Heart left ventricle (tissue), 16 donors: ENCODE data around the gene CILP2. TPM values are rescaled to one million over a fixed set of nuclear protein-coding genes. Genes with fewer than 3 reads are reported as not detected.

ENCODE experiments used
- ATAC-seq, 4 donors: fragments of 200-7000 bp; cut with Tn5 transposase; one replicate each; pipeline ENCODE4 v1.9.1; 2020 to 2022; ENCODE audit warnings: moderate library complexity in 4 of 4, mild to moderate bottlenecking in 3 of 4, moderate number of reproducible peaks in 1 of 4
- DNase-seq, 5 donors: peaks; one replicate each; pipeline ENCODE4 v3.0.0-alpha.2; 2020
- H3K27ac ChIP-seq, 12 donors: fragments of 200-600 bp; sonication (generic) in 4 of 12; one replicate each; pipeline versions ENCODE4 v1.5.0 to v1.8.0; 2016 to 2022; ENCODE audit warnings: mild to moderate bottlenecking in 2 of 12
- H3K27me3 ChIP-seq, 9 donors: fragments of 200-600 bp; sonication (generic) in 2 of 9; one replicate each; pipeline versions ENCODE4 v1.5.1 to v1.8.0; 2016 to 2022; ENCODE audit warnings: mild to moderate bottlenecking in 3 of 9
- H3K36me3 ChIP-seq, 9 donors: fragments of 200-600 bp; sonication (generic) in 2 of 9; one replicate each; pipeline versions ENCODE4 v1.5.0 to v1.8.0; 2018 to 2022; ENCODE audit warnings: mild to moderate bottlenecking in 2 of 9
- H3K4me1 ChIP-seq, 12 donors: fragments of 200-600 bp; sonication (generic) in 4 of 12; one replicate each; pipeline versions ENCODE4 v1.5.0 to v1.8.0; 2016 to 2022; ENCODE audit warnings: mild to moderate bottlenecking in 3 of 12
- H3K4me3 ChIP-seq, 12 donors: fragments of 200-600 bp; sonication (generic) in 4 of 12; one replicate each; pipeline versions ENCODE4 v1.5.0 to v1.8.0; 2017 to 2022; ENCODE audit warnings: mild to moderate bottlenecking in 9 of 12, moderate library complexity in 4 of 12
- H3K9me3 ChIP-seq, 12 donors: fragments of 200-600 bp; sonication (generic) in 4 of 12; one replicate each; pipeline versions ENCODE4 v1.5.0 to v1.8.0; 2016 to 2022; ENCODE audit warnings: mild to moderate bottlenecking in 1 of 12
- CTCF ChIP-seq, 12 donors: fragments of 200-600 bp; sonication (generic) in 4 of 12; IDR thresholded peaks; one replicate each; pipeline versions ENCODE4 v1.5.0 to v1.8.0; 2018 to 2022; ENCODE audit warnings: antibody characterized with exemption in 12 of 12, mild to moderate bottlenecking in 5 of 12
- POLR2A ChIP-seq, 2 donors: fragments of 450-650 bp; IDR thresholded peaks; one replicate each; pipeline ENCODE4 v1.6.1; 2017; ENCODE audit warnings: antibody characterized with exemption in 2 of 2, mild to moderate bottlenecking in 2 of 2, moderate library complexity in 2 of 2
- WGBS, 4 donors: extraction: QIAGEN DNeasy Blood & Tissue Kit in 2 of 4; methylation state at CpG; one replicate each; pipeline versions ENCODE4 v1.1.5 to v1.1.7; 2013 to 2018; 5-methylcytosine and 5-hydroxymethylcytosine counted together
- intact Hi-C, 10 donors: fragments of 100-400 bp; cut with DNase I; formaldehyde crosslinking; loops; one replicate each; pipeline versions ENCODE4 v1.11.1 to v1.14.2; 2022
- polyA plus RNA-seq, 2 donors: library from polyadenylated mRNA; stranded (reverse); fragments of 200-250 nt; gene quantifications; one replicate each; pipeline ENCODE4 v1.2.3, GENCODE V29; 2013
- total RNA-seq, 9 donors: library from RNA; depleted of rRNA in 2 of 9; stranded (reverse); fragments of >200 nt in 2 of 9; fragmentation: NEBNext Ultra II Directional in 3 of 9; extraction: Animal tissue kit (Norgen Biotek cat#: 25700) in 3 of 9; gene quantifications; one replicate each; pipeline versions ENCODE4 v1.1.0 to v1.2.4, GENCODE V29; 2016 to 2023
- donor health status: ischemic (EF 13 %, LVEDD 7.1; RV severe dilation, severe dysfunction).
- donor health status: healthy with polysubstance abuse.
- donor health status: DM: no; HTN: yes; CAD: no.
- donor health status: DM: no; HTN: no; CAD: no.
- donor health status: ischemic (EF 25% LVEDD 6.9; RV normal size, moderate dysfunction).
- donor health status: ischemic (EF 25% LVEDD 5.7; RV mildly dilated, moderate dysfunction).
- donor health status: healthy.
- donor health status: DM: yes; HTN: yes; CAD: no.
- donor health status: ischemic (EF 35%, LVEDD 5.7; RV mildly dilated, moderate dysfunction).
- donor health status: nonischemic (EF 11% LVEDD 7.7; RV severe dilation, severe dysfunction).
- donor health status: DM: yes; HTN: yes; CAD: no.
- donor health status: PGD.
- donor health status: ischemic (EF 29% LVEDD 5.4; RV normal size, mild dysfunction).
- donor health status: nonischemic (EF 23%, LVEDD 6.1; RV moderate dilation, normal function).

CILP2 gene
- total and polyA plus RNA-seq, 11 donors, result 0.07 to 0.61 (median 0.22) TPM; not detected in 2

GRCh38 chr19:19567391-19567790 is 29.3 kb downstream of the CILP2 start:
- ATAC-seq (no peak), DNase-seq (no peak)
- H3K27me3 ChIP-seq, result no peaks in the 10 kb centered on the region
- no peaks in the 10 kb centered on the region for H3K4me1 ChIP-seq
- no peaks in the 10 kb centered on the region for H3K36me3 ChIP-seq
- H3K27ac ChIP-seq, result no peak overlapping the region
- intact Hi-C loops, result no loop called here
- no peak for TF ChIP-seq CTCF (IDR thresholded peaks at IDR 0.05)
- no peak for TF ChIP-seq POLR2A (IDR thresholded peaks at IDR 0.05)
- no peak overlapping the region for H3K4me3 ChIP-seq
- 74 to 89% (median 85%) methylated on average over 3 of the region's 3 CpGs for WGBS, 4 donors
- no peaks in the 10 kb centered on the region for H3K9me3 ChIP-seq

- DNase-seq (no peak), ATAC-seq (no peak)
- Histone ChIP-seq H3K27ac (no peak overlapping the region), H3K9me3 (no peaks in the 10 kb centered on the region), H3K4me1 (no peaks in the 10 kb centered on the region), H3K4me3 (no peak overlapping the region), H3K36me3 (no peaks in the 10 kb centered on the region), H3K27me3 (no peaks in the 10 kb centered on the region)
- TF ChIP-seq CTCF (IDR thresholded peaks at IDR 0.05) (no peak), POLR2A (IDR thresholded peaks at IDR 0.05) (no peak)
- WGBS, 4 donors, result 87 to 93% (median 90%) methylated on average over 24 to 25 of the region's 25 CpGs
- intact Hi-C loops, result no loop called here
Measured at GRCh38 chr19:19568802-19569756, 31.0 kb downstream of the CILP2 start.

DNA sequence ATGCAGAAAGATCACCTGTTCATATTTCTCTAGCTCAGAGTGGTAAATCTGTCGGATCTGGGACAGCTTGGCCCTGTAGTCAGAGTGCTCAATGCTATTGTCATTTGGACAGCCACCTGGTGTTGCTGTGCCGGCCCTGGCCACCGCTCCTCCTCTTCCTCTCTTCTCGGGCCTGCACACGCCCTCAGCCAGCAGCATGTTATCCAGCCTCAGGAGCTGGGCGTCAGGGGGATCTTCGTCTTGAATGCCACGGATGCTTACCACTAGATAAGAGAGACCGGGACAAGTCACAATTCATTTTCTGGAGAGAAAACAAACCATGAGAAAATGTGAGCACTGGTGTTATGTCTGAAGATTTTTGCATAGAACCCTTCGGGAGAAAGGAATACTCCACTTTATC is 32.5 kb downstream of the CILP2 start:
- no peaks in the 10 kb centered on the region for H3K4me1 ChIP-seq
- H3K4me3 ChIP-seq, result no peak overlapping the region
- 64 to 79% (median 66%) methylated on average over 10 of the region's 10 CpGs for WGBS, 4 donors
- no peak overlapping the region for H3K27ac ChIP-seq
- ATAC-seq (no peak), DNase-seq (no peak)
- no peaks in the 10 kb centered on the region for H3K27me3 ChIP-seq
- H3K36me3 ChIP-seq, result no peaks in the 10 kb centered on the region
- no peak for TF ChIP-seq POLR2A (IDR thresholded peaks at IDR 0.05)
- no peaks in the 10 kb centered on the region for H3K9me3 ChIP-seq
- intact Hi-C loops, result no loop called here

- WGBS, 4 donors, result 86 to 95% (median 88%) methylated on average over 11 of the region's 11 CpGs
- no peak for DNase-seq
- intact Hi-C loops, result no loop called here
- Histone ChIP-seq H3K9me3 (no peaks in the 10 kb centered on the region), H3K4me1 (no peaks in the 10 kb centered on the region), H3K27me3 (no peaks in the 10 kb centered on the region), H3K27ac (no peak overlapping the region), H3K4me3 (no peak overlapping the region), H3K36me3 (no peaks in the 10 kb centered on the region)
- TF ChIP-seq POLR2A (IDR thresholded peaks at IDR 0.05), result no peak
- TF ChIP-seq CTCF (IDR thresholded peaks at IDR 0.05), result no peak
- no peak for ATAC-seq
Measured at GRCh38 chr19:19571071-19571786, 33.2 kb downstream of the CILP2 start.
